T-helper 2 cell treated with Interferon-gamma antibody and Interleukin-4, amounts not matched to agents 5 μg/mL and 100 μg/mL, for 36 hours (primary cell): ENCODE measurements around the gene PIK3C2A.

Source experiments
- DNase-seq: peaks from one replicate; pipeline ENCODE4 v3.0.0; 2021; ENCODE audit warnings: low spot score
- H3K27ac Mint-ChIP-seq: one replicate; pipeline ENCODE4 v1.8.0; 2021; ENCODE audit warnings: mild to moderate bottlenecking, mixed read lengths
- H3K27me3 Mint-ChIP-seq: one replicate; pipeline ENCODE4 v1.8.0; 2021; ENCODE audit warnings: low read depth, mixed read lengths
- H3K36me3 Mint-ChIP-seq: one replicate; pipeline ENCODE4 v1.8.0; 2021; ENCODE audit warnings: low read depth, mixed read lengths
- H3K4me1 Mint-ChIP-seq: one replicate; pipeline ENCODE4 v1.8.0; 2021; ENCODE audit warnings: low read depth, mixed read lengths
- H3K4me3 Mint-ChIP-seq: one replicate; pipeline ENCODE4 v1.8.0; 2022; ENCODE audit warnings: mild to moderate bottlenecking, moderate library complexity, mixed read lengths
- H3K9me3 Mint-ChIP-seq: one replicate; pipeline ENCODE4 v1.8.0; 2021; ENCODE audit warnings: mixed read lengths

Gene PIK3C2A

GRCh38 chr11:17163736-17164135, 44.0 kb downstream of the PIK3C2A start:
- no peaks in the 10 kb centered on the region for H3K9me3 Mint-ChIP-seq
- H3K27me3 Mint-ChIP-seq = no peaks in the 10 kb centered on the region
- no peak for DNase-seq
- peaks cover 6% of the 10 kb centered on the region for H3K36me3 Mint-ChIP-seq
- no peak overlapping the region for H3K4me3 Mint-ChIP-seq
- no peak overlapping the region for H3K27ac Mint-ChIP-seq
- peaks cover 22% of the 10 kb centered on the region for H3K4me1 Mint-ChIP-seq

GRCh38 chr11:17163291-17163690, 44.5 kb downstream of the PIK3C2A start:
- peaks cover 22% of the 10 kb centered on the region for H3K4me1 Mint-ChIP-seq

DNA sequence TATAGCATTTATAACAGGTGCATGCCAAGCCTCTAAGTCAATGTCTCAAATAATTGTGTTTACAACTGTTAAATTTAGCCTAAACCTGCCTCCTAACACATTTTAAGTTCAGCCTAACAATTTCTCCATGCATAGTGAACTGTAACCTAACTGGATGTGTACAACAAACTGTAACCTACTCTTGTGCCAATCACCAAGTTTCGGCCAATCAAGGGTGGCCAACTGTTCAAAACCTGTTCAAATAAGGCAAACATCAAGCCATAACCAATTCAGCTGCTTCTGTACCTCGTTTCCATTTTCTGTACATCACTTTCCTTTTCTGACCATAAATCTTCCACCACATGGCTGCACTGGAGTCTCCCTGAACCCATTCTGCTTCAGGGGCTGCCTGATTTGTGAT, 45.4 kb downstream of the PIK3C2A start:
- Mint-ChIP-seq H3K4me1 (peaks cover 22% of the 10 kb centered on the region), H3K36me3 (no peaks in the 10 kb centered on the region), H3K27me3 (no peaks in the 10 kb centered on the region), H3K9me3 (no peaks in the 10 kb centered on the region), H3K27ac (no peak overlapping the region), H3K4me3 (no peak overlapping the region)
- DNase-seq = no peak

More at GRCh38 chr11:17163291-17163690, 44.5 kb downstream of the PIK3C2A start:
- no peak for DNase-seq
- Mint-ChIP-seq H3K36me3 (peaks cover 3% of the 10 kb centered on the region), H3K4me3 (no peak overlapping the region), H3K9me3 (no peaks in the 10 kb centered on the region), H3K27ac (no peak overlapping the region), H3K27me3 (no peaks in the 10 kb centered on the region)

GRCh38 chr11:17161515-17161914, 46.3 kb downstream of the PIK3C2A start:
- H3K27ac Mint-ChIP-seq = no peak overlapping the region
- H3K36me3 Mint-ChIP-seq = no peaks in the 10 kb centered on the region
- H3K9me3 Mint-ChIP-seq = no peaks in the 10 kb centered on the region
- H3K27me3 Mint-ChIP-seq = no peaks in the 10 kb centered on the region
- no peak overlapping the region for H3K4me3 Mint-ChIP-seq
- peaks cover 23% of the 10 kb centered on the region for H3K4me1 Mint-ChIP-seq
- no peak for DNase-seq

DNA sequence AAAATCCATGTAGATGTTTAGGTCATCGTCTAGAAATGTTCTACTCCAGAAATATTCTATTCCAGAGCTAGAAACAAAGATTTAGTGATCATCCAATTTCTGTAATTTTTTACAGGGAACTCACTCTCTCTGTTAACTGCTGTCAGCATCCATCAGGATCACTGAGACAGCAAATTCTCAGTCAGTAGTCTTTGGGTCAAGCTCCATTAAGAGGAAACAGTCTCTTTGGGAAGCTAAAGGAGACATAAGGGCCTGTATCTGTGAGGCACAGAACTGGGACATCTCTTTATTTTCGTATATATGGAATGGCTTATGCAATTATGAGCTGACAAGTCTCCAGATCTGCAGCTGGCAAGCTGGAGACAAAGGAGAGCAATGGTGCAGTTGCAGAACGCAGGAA, 48.3 kb downstream of the PIK3C2A start:
- H3K27me3 Mint-ChIP-seq = no peaks in the 10 kb centered on the region
- peaks cover 6% of the 10 kb centered on the region for H3K36me3 Mint-ChIP-seq
- no peaks in the 10 kb centered on the region for H3K9me3 Mint-ChIP-seq
- no peak for DNase-seq
- no peak overlapping the region for H3K4me3 Mint-ChIP-seq
- H3K4me1 Mint-ChIP-seq = peaks cover 24% of the 10 kb centered on the region
- no peak overlapping the region for H3K27ac Mint-ChIP-seq
